Stimulated activated CD4-positive, alpha-beta T cell treated with anti-CD3 and anti-CD28 coated beads, Interleukin-15, amount 100 ng/mL, for 1 hour (primary cell): ENCODE results near the gene BPGM.

Experiments
- DNase-seq, 2 donors: peaks; one replicate each; pipeline ENCODE4 v3.0.0-alpha.2; 2020; ENCODE audit warnings: low read depth in 1 of 2, low spot score in 1 of 2

BPGM gene

GRCh38 chr7:134718211-134718875 lies 71.7 kb downstream of the BPGM start:
- no peak for DNase-seq

- DNase-seq: no peak
Observed at GRCh38 chr7:134720091-134720935, 73.7 kb downstream of the BPGM start.

GRCh38 chr7:134721171-134721570 lies 74.5 kb downstream of the BPGM start:
- no peak for DNase-seq

- no peak for DNase-seq
Observed at GRCh38 chr7:134722786-134723322, 76.2 kb downstream of the BPGM start.

- no peak for DNase-seq
Observed at GRCh38 chr7:134723892-134724291, 77.2 kb downstream of the BPGM start.

GRCh38 chr7:134724606-134725005 lies 78.0 kb downstream of the BPGM start:
- DNase-seq: no peak

GRCh38 chr7:134726581-134726980 lies 79.9 kb downstream of the BPGM start:
- no peak for DNase-seq

- DNase-seq: no peak
Observed at GRCh38 chr7:134727711-134728110, 81.1 kb downstream of the BPGM start.
